Calu3 (cell line): ENCODE data around the gene PRICKLE1. TPM values are rescaled to one million over a fixed set of nuclear protein-coding genes. Genes with fewer than 3 reads are reported as not detected.

Experiments used
- BruUV-seq: library from RNA; stranded (reverse); fragments of 400-500 nt; replicated peaks from 2 replicates; lab custom pipeline; 2021; lab: Mats Ljungman, UMichigan
- CTCF ChIA-PET: fragments of 300-600 bp; sonication (Branson Sonifier 250); formaldehyde crosslinking; loops from one replicate; lab custom pipeline; 2022; ENCODE audit warnings: antibody characterized with exemption; lab: Charles Lee
- DNase-seq: peaks from one replicate; pipeline ENCODE4 v3.0.0; 2022
- H3K27ac Mint-ChIP-seq: one replicate; pipeline ENCODE4 v1.8.0; 2022; ENCODE audit warnings: mixed read lengths; ENCODE audit not compliant: unreplicated experiment
- H3K27me3 Mint-ChIP-seq: one replicate; pipeline ENCODE4 v1.8.0; 2022; ENCODE audit warnings: mixed read lengths; ENCODE audit not compliant: unreplicated experiment
- H3K36me3 Mint-ChIP-seq: one replicate; pipeline ENCODE4 v1.8.0; 2022; ENCODE audit warnings: mild to moderate bottlenecking, moderate library complexity, mixed read lengths; ENCODE audit not compliant: insufficient read depth, unreplicated experiment
- H3K4me1 Mint-ChIP-seq: one replicate; pipeline ENCODE4 v1.8.0; 2022; ENCODE audit warnings: mild to moderate bottlenecking, low read depth, mixed read lengths; ENCODE audit not compliant: unreplicated experiment
- H3K4me3 Mint-ChIP-seq: one replicate; pipeline ENCODE4 v1.8.0; 2022; ENCODE audit warnings: mild to moderate bottlenecking, low read depth, moderate library complexity, mixed read lengths; ENCODE audit not compliant: unreplicated experiment
- H3K9me3 Mint-ChIP-seq: one replicate; pipeline ENCODE4 v1.8.0; 2022; ENCODE audit warnings: low read depth, mixed read lengths; ENCODE audit not compliant: unreplicated experiment
- CTCF ChIP-seq: fragments of 200-600 bp; IDR thresholded peaks from one replicate; pipeline ENCODE4 v1.8.0; 2022; ENCODE audit warnings: antibody characterized with exemption; ENCODE audit not compliant: unreplicated experiment
- intact Hi-C: fragments of 100-400 bp; cut with micrococcal nuclease; formaldehyde crosslinking; loops from one replicate; pipeline ENCODE4 v1.10.0; 2022; ENCODE audit not compliant: unreplicated experiment
- total RNA-seq: library from RNA; stranded (reverse); gene quantifications from 2 replicates; pipeline ENCODE4 v1.2.3, GENCODE V29; 2022

The PRICKLE1 gene
- total RNA-seq, 1 experiment from 2014 or later, result 12.7 TPM

- Mint-ChIP-seq H3K27me3 (no peaks in the 10 kb centered on the region), H3K9me3 (no peaks in the 10 kb centered on the region), H3K4me1 (no peaks in the 10 kb centered on the region), H3K36me3 (no peaks in the 10 kb centered on the region), H3K4me3 (no peak overlapping the region), H3K27ac (no peak overlapping the region)
- CTCF ChIA-PET, result interaction anchor here (0.7 kb wide), 1 partner anchor 144 kb away, joined by 4 read pairs; no protein-coding TSS in a partner anchor
- DNase-seq, result no peak
- intact Hi-C loops, result no loop called here
- TF ChIP-seq CTCF, result no peak
- no TSS peak for BruUV-seq
Measured at GRCh38 chr12:42560977-42561376, 28.6 kb downstream of the PRICKLE1 start.

- BruUV-seq, result no TSS peak
- CTCF ChIA-PET, result interaction anchor here (0.6 kb wide), 1 partner anchor 117 kb away, joined by 4 read pairs; no protein-coding TSS in a partner anchor
- H3K4me3 Mint-ChIP-seq, result no peak overlapping the region
- TF ChIP-seq CTCF, result no peak
- no peaks in the 10 kb centered on the region for H3K4me1 Mint-ChIP-seq
- H3K27ac Mint-ChIP-seq, result no peak overlapping the region
- H3K9me3 Mint-ChIP-seq, result no peaks in the 10 kb centered on the region
- intact Hi-C loops, result no loop called here
- no peak for DNase-seq
- H3K27me3 Mint-ChIP-seq, result no peaks in the 10 kb centered on the region
- peaks cover under 1% of the 10 kb centered on the region for H3K36me3 Mint-ChIP-seq
Measured at GRCh38 chr12:42557586-42558172, 31.9 kb downstream of the PRICKLE1 start.

GRCh38 chr12:42556917-42557316 lies 32.6 kb downstream of the PRICKLE1 start:
- Mint-ChIP-seq H3K27ac (no peak overlapping the region), H3K9me3 (no peaks in the 10 kb centered on the region), H3K27me3 (no peaks in the 10 kb centered on the region), H3K4me3 (no peak overlapping the region), H3K36me3 (peaks cover 6% of the 10 kb centered on the region), H3K4me1 (no peaks in the 10 kb centered on the region)
- TF ChIP-seq CTCF, result no peak
- intact Hi-C loops, result no loop called here
- CTCF ChIA-PET, result no interaction called here
- no peak for DNase-seq
- no TSS peak for BruUV-seq

- intact Hi-C loops, result no loop called here
- Mint-ChIP-seq H3K27ac (no peak overlapping the region), H3K27me3 (no peaks in the 10 kb centered on the region), H3K4me3 (no peak overlapping the region), H3K9me3 (no peaks in the 10 kb centered on the region), H3K36me3 (peaks cover 6% of the 10 kb centered on the region), H3K4me1 (peaks cover 8% of the 10 kb centered on the region)
- CTCF ChIA-PET, result interaction anchor here (0.7 to 0.9 kb wide), 2 partner anchors 575 to 885 kb away, joined by 3 to 4 read pairs; no protein-coding TSS in a partner anchor
- no peak for TF ChIP-seq CTCF
- no TSS peak for BruUV-seq
- no peak for DNase-seq
Measured at GRCh38 chr12:42552822-42553221, 36.7 kb downstream of the PRICKLE1 start.
